H1 (cell line): ENCODE data around the gene CHD1L. TPM values are rescaled to one million over a fixed set of nuclear protein-coding genes. Genes with fewer than 3 reads are reported as not detected.

Experiments
- CTCF ChIA-PET: fragments of 300-600 bp; sonication (Branson Sonifier 250); formaldehyde crosslinking; loops from one replicate; lab custom pipeline; 2021; ENCODE audit not compliant: partially characterized antibody; lab: Charles Lee
- POLR2A ChIA-PET: fragments of 300-600 bp; sonication (Branson Sonifier 250); formaldehyde crosslinking; loops from one replicate; lab custom pipeline; 2021; ENCODE audit warnings: inconsistent platforms; ENCODE audit not compliant: partially characterized antibody; lab: Charles Lee
- DNase-seq, 2 experiments: peaks; one replicate each; pipeline versions ENCODE4 v3.0.0 to v3.0.0-alpha.2; 2010 to 2022; ENCODE audit warnings: low spot score in 2 of 2, low read depth in 1 of 2, mixed read lengths in 1 of 2
- FAIRE-seq: peaks from 2 replicates; lab custom pipeline; 2011; peaks lifted over from hg19 to GRCh38; lab: Jason Lieb, UNC
- H2AFZ ChIP-seq: 2 replicates; pipeline ENCODE4 v1.8.1; 2012; ENCODE audit warnings: low read length, inconsistent platforms
- H2AK5ac ChIP-seq: 2 replicates; pipeline ENCODE4 v1.6.1; 2013; ENCODE audit warnings: low read depth, low read length
- H2BK120ac ChIP-seq: replicated peaks from 2 replicates; pipeline ENCODE3; 2013; ENCODE audit warnings: low read depth, low read length, inconsistent platforms
- H2BK12ac ChIP-seq: 2 replicates; pipeline ENCODE4 v1.6.1; 2013; ENCODE audit warnings: low read depth, low read length
- H2BK15ac ChIP-seq: 2 replicates; pipeline ENCODE4 v1.6.1; 2013; ENCODE audit warnings: low read length
- H2BK20ac ChIP-seq: 2 replicates; pipeline ENCODE4 v1.6.1; 2013; ENCODE audit warnings: low read length
- H2BK5ac ChIP-seq: 2 replicates; pipeline ENCODE4 v1.6.1; 2013; ENCODE audit warnings: low read depth, low read length
- H3K14ac ChIP-seq: 2 replicates; pipeline ENCODE4 v1.6.1; 2013; ENCODE audit warnings: inconsistent platforms; ENCODE audit not compliant: insufficient read length
- H3K18ac ChIP-seq: 2 replicates; pipeline ENCODE4 v1.6.1; 2013; ENCODE audit warnings: low read length; ENCODE audit errors: extremely low read depth
- H3K23ac ChIP-seq: 2 replicates; pipeline ENCODE4 v1.6.1; 2013; ENCODE audit warnings: inconsistent platforms; ENCODE audit not compliant: insufficient read length
- H3K23me2 ChIP-seq: 2 replicates; pipeline ENCODE4 v1.6.1; 2013; ENCODE audit warnings: low read depth, low read length
- H3K27ac ChIP-seq: 2 replicates; pipeline ENCODE4 v1.6.1; 2011; ENCODE audit warnings: low read depth, low read length, inconsistent platforms
- H3K27me3 ChIP-seq, 4 experiments: replicated peaks in 1 of 4; 1 replicate in 1 of 4; 2 replicates in 3 of 4; pipeline versions ENCODE4 v1.6.1 to v1.8.1; 2011 to 2013; ENCODE audit warnings: low read length in 3 of 4, mild to moderate bottlenecking in 3 of 4, inconsistent platforms in 2 of 4, mixed read lengths in 2 of 4, moderate library complexity in 1 of 4; ENCODE audit not compliant: control insufficient read depth in 3 of 4, insufficient read depth in 3 of 4; ENCODE audit errors: extremely low read depth in 1 of 4
- H3K36me3 ChIP-seq, 4 experiments: 2 replicates each; pipeline versions ENCODE4 v1.6.1 to v1.8.1; 2011 to 2013; ENCODE audit warnings: mild to moderate bottlenecking in 4 of 4, low read length in 3 of 4, moderate library complexity in 2 of 4, control low read depth in 1 of 4, inconsistent platforms in 1 of 4; ENCODE audit not compliant: insufficient read depth in 4 of 4, control insufficient read depth in 2 of 4
- H3K4ac ChIP-seq: replicated peaks from 2 replicates; pipeline ENCODE3; 2013; ENCODE audit warnings: low read length, low read depth, mixed read lengths, inconsistent platforms; ENCODE audit not compliant: insufficient read length
- H3K4me1 ChIP-seq, 4 experiments: replicated peaks in 1 of 4; 1 replicate in 1 of 4; 2 replicates in 3 of 4; pipeline versions ENCODE4 v1.6.1 to v1.8.1; 2011 to 2013; ENCODE audit warnings: low read length in 3 of 4, inconsistent platforms in 2 of 4, mixed read lengths in 1 of 4; ENCODE audit not compliant: insufficient read depth in 4 of 4, control insufficient read depth in 3 of 4
- H3K4me2 ChIP-seq, 2 experiments: 2 replicates each; pipeline versions ENCODE4 v1.6.1 to v1.8.1; 2011 to 2013; ENCODE audit warnings: low read depth in 2 of 2, low read length in 2 of 2, control low read depth in 1 of 2, inconsistent platforms in 1 of 2, mild to moderate bottlenecking in 1 of 2; ENCODE audit not compliant: insufficient read depth in 1 of 2
- H3K4me3 ChIP-seq, 4 experiments: fragments of 200-600, 300-600 bp in 1 of 4; sonication (generic), shearing (Covaris generic), sonication (Bioruptor Twin) in 1 of 4; 2 replicates each; pipeline versions ENCODE4 v1.5.1 to v1.8.1; 2011 to 2016; ENCODE audit warnings: low read length in 4 of 4, low read depth in 3 of 4, control low read depth in 2 of 4, inconsistent platforms in 2 of 4, mild to moderate bottlenecking in 2 of 4, mixed read lengths in 1 of 4, moderate library complexity in 1 of 4; ENCODE audit not compliant: insufficient read depth in 2 of 4; ENCODE audit errors: extremely low read depth in 1 of 4
- H3K56ac ChIP-seq: replicated peaks from 2 replicates; pipeline ENCODE3; 2013; ENCODE audit warnings: low read depth, mild to moderate bottlenecking, mixed read lengths, low read length, inconsistent platforms; ENCODE audit not compliant: insufficient read length
- H3K79me1 ChIP-seq: 2 replicates; pipeline ENCODE4 v1.6.1; 2013; ENCODE audit warnings: low read depth, low read length, control low read depth
- H3K79me2 ChIP-seq, 2 experiments: 2 replicates each; pipeline versions ENCODE4 v1.6.1 to v1.8.1; 2012 to 2013; ENCODE audit warnings: low read length in 2 of 2, mild to moderate bottlenecking in 2 of 2, inconsistent platforms in 1 of 2; ENCODE audit not compliant: insufficient read depth in 2 of 2, control insufficient read depth in 1 of 2
- H3K9ac ChIP-seq, 4 experiments: replicated peaks in 1 of 4; 1 replicate in 1 of 4; 2 replicates in 3 of 4; pipeline versions ENCODE4 v1.6.1 to v1.8.1; 2011 to 2013; ENCODE audit warnings: low read depth in 3 of 4, low read length in 3 of 4, control low read depth in 2 of 4, mild to moderate bottlenecking in 2 of 4, moderate library complexity in 2 of 4, inconsistent platforms in 1 of 4; ENCODE audit errors: extremely low read depth in 1 of 4
- H3K9me3 ChIP-seq, 2 experiments: 2 replicates each; pipeline versions ENCODE4 v1.6.1 to v1.8.1; 2012 to 2013; ENCODE audit warnings: mild to moderate bottlenecking in 2 of 2, moderate library complexity in 2 of 2, control low read depth in 1 of 2, inconsistent platforms in 1 of 2, low read depth in 1 of 2, low read length in 1 of 2, mixed read lengths in 1 of 2; ENCODE audit not compliant: insufficient read depth in 2 of 2
- H4K20me1 ChIP-seq, 2 experiments: replicated peaks in 1 of 2; 2 replicates each; pipeline versions ENCODE3 to v1.8.1; 2011 to 2013; ENCODE audit warnings: inconsistent platforms in 2 of 2, low read length in 2 of 2, mild to moderate bottlenecking in 1 of 2; ENCODE audit not compliant: insufficient read depth in 2 of 2, control insufficient read depth in 1 of 2
- H4K5ac ChIP-seq: 2 replicates; pipeline ENCODE4 v1.6.1; 2013; ENCODE audit warnings: low read length, low read depth, mixed read lengths, inconsistent platforms; ENCODE audit not compliant: insufficient read length
- H4K8ac ChIP-seq: 2 replicates; pipeline ENCODE4 v1.8.0; 2013; ENCODE audit warnings: mild to moderate bottlenecking, moderate library complexity, low read length, inconsistent platforms; ENCODE audit not compliant: insufficient read depth; ENCODE audit errors: extremely low read depth
- H4K91ac ChIP-seq: replicated peaks from 2 replicates; pipeline ENCODE3; 2013; ENCODE audit warnings: low read length, mixed read lengths, inconsistent platforms; ENCODE audit not compliant: insufficient read length
- CREB1 ChIP-seq: IDR thresholded peaks from 2 replicates; pipeline ENCODE4 v1.6.1; 2012; ENCODE audit warnings: inconsistent platforms
- WGBS, 2 experiments: shearing (Covaris generic) in 1 of 2; methylation state at CpG; one replicate each; pipeline versions ENCODE4 v1.1.6 to v1.1.7; 2013 to 2015; ENCODE audit warnings: low lambda C conversion rate in 2 of 2, mixed read lengths in 2 of 2, inconsistent platforms in 1 of 2, low coverage in 1 of 2, missing lambda C conversion rate in 1 of 2; ENCODE audit not compliant: insufficient replicate concordance in 2 of 2, insufficient coverage in 1 of 2, insufficient read length in 1 of 2; ENCODE audit errors: extremely low coverage in 1 of 2, missing lambda C conversion rate in 1 of 2; 5-methylcytosine and 5-hydroxymethylcytosine counted together
- polyA plus RNA-seq, 7 experiments: library from polyadenylated mRNA; depleted of rRNA in 3 of 7; stranded (reverse) in 5 of 7; unstranded in 2 of 7; fragments of >200 nt in 5 of 7; fragments of 200-250 nt in 2 of 7; gene quantifications; 1 replicate in 5 of 7; 2 replicates in 1 of 7; 4 replicates in 1 of 7; pipeline versions ENCODE4 v1.2.1 to v1.2.3, GENCODE V29; 2011 to 2013; ENCODE audit warnings: missing spikeins in 2 of 7, mixed read lengths in 2 of 7
- total RNA-seq: library from RNA; stranded (reverse); fragmentation: NEBNext Ultra II Directional; extraction: Animal tissue kit (Norgen Biotek cat#: 25700); gene quantifications from 2 replicates; pipeline ENCODE4 v1.2.1, GENCODE V29; 2021

The CHD1L gene
- total and polyA plus RNA-seq, 2 of the 8 experiments (the other 6 are each of a cell fraction or from before 2014, with no cell fraction given): 20.2 to 51.2 TPM

- no peaks in the 10 kb centered on the region for H3K23me2 ChIP-seq
Observed at GRCh38 chr1:147218606-147219005, 23.9 kb upstream of the CHD1L start.

More at GRCh38 chr1:147218606-147219005, 23.9 kb upstream of the CHD1L start:
- Histone ChIP-seq H4K20me1 (no peaks in the 10 kb centered on the region), H2BK15ac (no peak overlapping the region), H3K56ac (no peak overlapping the region), H3K4me1 (peaks cover 0 to 1% (median under 1%) of the 10 kb centered on the region in 4 experiments; a peak in 3 of 7 replicates), H3K36me3 (no peaks in the 10 kb centered on the region), H3K4me3 (no peak overlapping the region), H2AK5ac (no peak overlapping the region), H2BK12ac (no peak overlapping the region), H3K18ac (no peak overlapping the region), H3K9me3 (no peaks in the 10 kb centered on the region), H2AFZ (no peak overlapping the region), H4K91ac (no peak overlapping the region), H3K23ac (no peak overlapping the region), H2BK20ac (no peak overlapping the region), H4K8ac (no peak overlapping the region), H4K5ac (no peak overlapping the region), H3K79me2 (no peaks in the 10 kb centered on the region), H2BK5ac (no peak overlapping the region), H3K4ac (no peak overlapping the region), H3K79me1 (no peaks in the 10 kb centered on the region), H3K4me2 (no peak overlapping the region), H3K27me3 (no peaks in the 10 kb centered on the region; a peak in 1 of 7 replicates), H3K14ac (no peak overlapping the region), H3K27ac (no peak overlapping the region), H2BK120ac (no peak overlapping the region), H3K9ac (no peak overlapping the region)
- 61% methylated on average over 3 of the region's 3 CpGs; no CpG with 5 or more reads in 1 of the 2 experiments for WGBS, 2 experiments
- DNase-seq (no peak), FAIRE-seq (no peak)
- ChIA-PET POLR2A (no interaction called here), CTCF (no interaction called here)
- TF ChIP-seq CREB1: no peak
